ENCODE data around the gene MED17. TPM values are rescaled to one million over a fixed set of nuclear protein-coding genes. Genes with fewer than 3 reads are reported as not detected.

Gene MED17
- total RNA-seq, 1 experiment from 2014 or later = 41.1 TPM

- H3K9me2 ChIP-seq (ENCODE audit: insufficient read depth) = no peaks in the 10 kb centered on the region
- ChIA-PET POLR2A (interaction anchor here (1.2 to 2.3 kb wide), 3 partner anchors 42 to 53 kb away, joined by 4 to 39 read pairs (median 7); partner anchors contain the start of genes C11orf54 and TAF1D), CTCF (interaction anchor here (1.1 kb wide), 1 partner anchor 112 kb away, joined by 4 read pairs; no protein-coding TSS in a partner anchor), RAD21 (ENCODE audit: low non-redundant PET in 1 of 2, low total read pairs in 2 of 2, uncharacterized antibody in 2 of 2, unreplicated experiment in 2 of 2) (no interaction called here)
- intact Hi-C loops (cut with micrococcal nuclease) = no loop called here
- TF ChIP-seq EZH2 (IDR thresholded peaks at IDR 0.05) = no peak
- TF ChIP-seq JUND (IDR thresholded peaks at IDR 0.05) = no peak
- TF ChIP-seq ELF1 (IDR thresholded peaks at IDR 0.05; ENCODE audit: borderline replicate concordance, low read depth) = no peak
- no peak for TF ChIP-seq SP1 (IDR thresholded peaks at IDR 0.05; ENCODE audit: low read depth)
- TF ChIP-seq SRF (IDR thresholded peaks at IDR 0.05; ENCODE audit: low read depth) = no peak
- no peak for TF ChIP-seq ZBTB33 (IDR thresholded peaks at IDR 0.05; ENCODE audit: extremely low read depth, insufficient replicate concordance, low read length)
- TF ChIP-seq ATF3 (IDR thresholded peaks at IDR 0.05) = no peak
- no peak for TF ChIP-seq SIN3A (IDR thresholded peaks at IDR 0.05; ENCODE audit: low read depth)
- no peak for TF ChIP-seq RAD21 (IDR thresholded peaks at IDR 0.05; ENCODE audit: low read depth)
- TF ChIP-seq YY1 (IDR thresholded peaks at IDR 0.05; ENCODE audit: extremely low read depth, insufficient replicate concordance, low read depth, low read length) = no peak
- no peak for TF ChIP-seq POLR2AphosphoS5 (IDR thresholded peaks at IDR 0.05; ENCODE audit: low read depth, low read length)
- no peak for TF ChIP-seq CEBPB (IDR thresholded peaks at IDR 0.05; ENCODE audit: low read depth)
- TF ChIP-seq ZNF274 (IDR thresholded peaks at IDR 0.05; ENCODE audit: low read depth, low read length) = no peak
- TF ChIP-seq REST (IDR thresholded peaks at IDR 0.05; ENCODE audit: low read depth) = no peak
- TF ChIP-seq CBX3 (IDR thresholded peaks at IDR 0.05; ENCODE audit: low read depth) = no peak
- no peak for TF ChIP-seq CTCF (IDR thresholded peaks at IDR 0.05 in 2 of 3, conservative IDR thresholded peaks at IDR 0.05 in 1 of 3; ENCODE audit: borderline replicate concordance in 1 of 3, insufficient read depth in 1 of 3, low read depth in 2 of 3, low read length in 2 of 3)
- H3K79me2 ChIP-seq (ENCODE audit: insufficient read depth, low read length) = peaks cover 43% of the 10 kb centered on the region
- no peaks in the 10 kb centered on the region for H3K9me3 ChIP-seq (ENCODE audit: control insufficient read depth in 1 of 2, insufficient read depth in 1 of 2, low read depth in 1 of 2, low read length in 2 of 2)
- ATAC-seq (no peak), DNase-seq (ENCODE audit: low read depth, low spot score) (no peak)
- peak overlapping the region; percentile 87; the same call in 1 of the 2 replicates for H3K27ac ChIP-seq (ENCODE audit: low read depth, low read length)
- H3K4me3 ChIP-seq (replicated peaks in 1 of 2; ENCODE audit: low read depth in 1 of 2, low read length in 2 of 2) = peak overlapping the region; percentile 75 to 93
- no TSS peak for BruUV-seq (replicated peaks)
- H2AFZ ChIP-seq (ENCODE audit: low read depth, low read length, poor library complexity, severe bottlenecking) = no peak overlapping the region
- H3K4me1 ChIP-seq (ENCODE audit: control insufficient read depth in 1 of 2, insufficient read depth in 2 of 2, low read length in 2 of 2) = peaks cover 9 to 12% of the 10 kb centered on the region in 2 experiments; a peak in 3 of 4 replicates
- peaks cover 0 to 5% of the 10 kb centered on the region in 2 experiments; a peak in 2 of 4 replicates for H3K36me3 ChIP-seq (ENCODE audit: control insufficient read depth in 1 of 2, insufficient read depth in 2 of 2, low read length in 2 of 2)
- H3K4me2 ChIP-seq (ENCODE audit: low read length) = peak overlapping the region; percentile 77
- H3K9ac ChIP-seq (ENCODE audit: low read length) = peak overlapping the region; percentile 98
- H3K27me3 ChIP-seq (ENCODE audit: insufficient read depth, low read length) = no peaks in the 10 kb centered on the region
- H4K20me1 ChIP-seq (ENCODE audit: insufficient read depth) = peaks cover 15% of the 10 kb centered on the region; the same call in 1 of the 2 replicates
Measured at GRCh38 chr11:93783362-93783761, 720 bp upstream of the MED17 start.
